Kidney (tissue), 14 donors: ENCODE measurements around the gene GOLPH3L. TPM values are rescaled to one million over a fixed set of nuclear protein-coding genes. Genes with fewer than 3 reads are reported as not detected.

Experiments used
- DNase-seq, 5 donors: peaks; one replicate each; pipeline ENCODE4 v3.0.0-alpha.2; 2013 to 2020
- FAIRE-seq: peaks from 2 replicates; lab custom pipeline; 2012; peaks lifted over from hg19 to GRCh38; lab: Jason Lieb, UNC
- H3K27ac ChIP-seq, 2 donors: one replicate each; pipeline ENCODE4 v1.7.0; 2013; ENCODE audit warnings: low read depth in 2 of 2, low read length in 2 of 2, inconsistent platforms in 1 of 2
- H3K27me3 ChIP-seq: one replicate; pipeline ENCODE4 v1.7.1; 2013; ENCODE audit warnings: low read length, inconsistent platforms; ENCODE audit not compliant: control insufficient read depth, insufficient read depth
- H3K36me3 ChIP-seq, 3 donors: one replicate each; pipeline versions ENCODE4 v1.7.0 to v1.7.1; 2013; ENCODE audit warnings: low read length in 3 of 3, control low read depth in 1 of 3, inconsistent platforms in 1 of 3; ENCODE audit not compliant: insufficient read depth in 3 of 3, control insufficient read depth in 2 of 3
- H3K4me1 ChIP-seq, 3 donors: one replicate each; pipeline versions ENCODE4 v1.7.0 to v1.7.1; 2013; ENCODE audit warnings: low read length in 3 of 3, inconsistent platforms in 1 of 3, low read depth in 1 of 3; ENCODE audit not compliant: control insufficient read depth in 2 of 3, insufficient read depth in 2 of 3
- H3K4me3 ChIP-seq, 3 donors: one replicate each; pipeline versions ENCODE4 v1.7.0 to v1.8.1; 2013; ENCODE audit warnings: low read length in 3 of 3, control low read depth in 1 of 3, inconsistent platforms in 1 of 3
- H3K9ac ChIP-seq, 3 donors: one replicate each; pipeline versions ENCODE4 v1.7.0 to v1.7.1; 2013; ENCODE audit warnings: low read length in 3 of 3, control low read depth in 1 of 3, inconsistent platforms in 1 of 3
- H3K9me3 ChIP-seq, 3 donors: one replicate each; pipeline versions ENCODE4 v1.7.0 to v1.7.1; 2013; ENCODE audit warnings: low read length in 3 of 3, control low read depth in 1 of 3, inconsistent platforms in 1 of 3; ENCODE audit not compliant: control insufficient read depth in 2 of 3, insufficient read depth in 1 of 3
- intact Hi-C: fragments of 100-400 bp; cut with DNase I; formaldehyde crosslinking; loops from one replicate; pipeline ENCODE4 v1.11.1; 2022
- polyA plus RNA-seq: library from polyadenylated mRNA; stranded (reverse); fragments of 350-450 nt; fragmentation: Illumina TruSeq; extraction: RNeasy Lipid Tissue Mini Kit (QIAGEN cat#74804); gene quantifications from one replicate; pipeline ENCODE4 v1.2.3, GENCODE V29; 2014; ENCODE audit warnings: low read depth, low replicate concordance; ENCODE audit not compliant: insufficient read depth
- total RNA-seq: library from RNA; stranded (reverse); fragmentation: NEBNext Ultra II Directional; extraction: Animal tissue kit (Norgen Biotek cat#: 25700); gene quantifications from one replicate; pipeline ENCODE4 v1.2.1, GENCODE V29; 2021
- TF ChIP-seq, protein P1 (sequence below): IDR thresholded peaks from 3 replicates; pipeline ENCODE4 v1.5.1; 2012; ENCODE audit warnings: mild to moderate bottlenecking, moderate library complexity, borderline replicate concordance; ENCODE audit not compliant: insufficient read depth; ENCODE audit errors: extremely low read depth
- donor health status: control.
- donor health status: control.
- donor health status: control.
- donor health status: control.
- donor health status: control.
- donor health status: DM: yes; HTN: yes; CAD: no.
- donor health status: Normal renal cell carcinoma (clear cell type).

The GOLPH3L gene
- total and polyA plus RNA-seq, 2 donors from 2014 or later: 21.1 to 36.1 TPM

DNA sequence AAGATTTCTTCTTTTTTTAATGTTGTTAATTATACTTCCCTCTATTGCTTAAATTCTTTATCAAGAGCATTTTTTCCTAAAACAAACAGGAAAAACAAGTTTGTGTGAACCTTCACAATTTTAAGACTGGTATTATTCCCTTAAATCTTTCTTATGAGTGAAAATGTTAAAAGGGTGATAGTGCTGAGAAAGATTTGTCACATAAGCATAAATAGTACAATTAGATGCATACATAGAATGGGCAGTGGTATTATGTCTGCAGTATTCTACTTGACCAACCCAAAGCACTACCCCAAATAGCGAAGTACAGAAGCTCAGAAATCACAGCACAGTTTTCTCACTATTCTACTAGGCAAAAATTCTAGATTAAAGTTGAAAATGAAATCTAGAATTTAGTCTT is 18.0 kb downstream of the GOLPH3L start:
- Histone ChIP-seq H3K36me3 (no peaks in the 10 kb centered on the region), H3K9ac (no peak overlapping the region), H3K27me3 (no peaks in the 10 kb centered on the region), H3K4me3 (no peak overlapping the region), H3K4me1 (no peaks in the 10 kb centered on the region), H3K27ac (no peak overlapping the region), H3K9me3 (no peaks in the 10 kb centered on the region)
- TF ChIP-seq, protein P1, sequence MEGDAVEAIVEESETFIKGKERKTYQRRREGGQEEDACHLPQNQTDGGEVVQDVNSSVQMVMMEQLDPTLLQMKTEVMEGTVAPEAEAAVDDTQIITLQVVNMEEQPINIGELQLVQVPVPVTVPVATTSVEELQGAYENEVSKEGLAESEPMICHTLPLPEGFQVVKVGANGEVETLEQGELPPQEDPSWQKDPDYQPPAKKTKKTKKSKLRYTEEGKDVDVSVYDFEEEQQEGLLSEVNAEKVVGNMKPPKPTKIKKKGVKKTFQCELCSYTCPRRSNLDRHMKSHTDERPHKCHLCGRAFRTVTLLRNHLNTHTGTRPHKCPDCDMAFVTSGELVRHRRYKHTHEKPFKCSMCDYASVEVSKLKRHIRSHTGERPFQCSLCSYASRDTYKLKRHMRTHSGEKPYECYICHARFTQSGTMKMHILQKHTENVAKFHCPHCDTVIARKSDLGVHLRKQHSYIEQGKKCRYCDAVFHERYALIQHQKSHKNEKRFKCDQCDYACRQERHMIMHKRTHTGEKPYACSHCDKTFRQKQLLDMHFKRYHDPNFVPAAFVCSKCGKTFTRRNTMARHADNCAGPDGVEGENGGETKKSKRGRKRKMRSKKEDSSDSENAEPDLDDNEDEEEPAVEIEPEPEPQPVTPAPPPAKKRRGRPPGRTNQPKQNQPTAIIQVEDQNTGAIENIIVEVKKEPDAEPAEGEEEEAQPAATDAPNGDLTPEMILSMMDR: no peak
- DNase-seq (no peak), FAIRE-seq (no peak)
- intact Hi-C loops: no loop called here

DNA sequence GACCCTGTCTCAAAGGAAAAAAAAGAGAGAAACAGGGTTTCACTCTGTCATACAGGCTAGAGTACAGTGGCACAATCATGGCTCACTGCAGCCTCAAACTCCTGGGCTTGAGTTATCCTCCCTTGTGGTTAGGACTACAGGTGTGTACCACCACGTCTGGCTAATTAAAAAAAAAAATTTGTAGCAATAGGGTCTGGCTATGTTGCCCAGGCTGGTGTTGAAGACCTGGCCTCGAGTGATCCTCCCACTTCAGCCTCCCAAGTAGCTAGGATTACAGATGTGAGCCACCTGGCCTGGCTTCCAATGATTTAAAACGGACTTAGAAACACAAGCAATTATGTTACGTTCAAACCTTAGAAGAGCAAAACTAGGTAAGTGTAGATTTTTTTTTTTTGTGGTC is 22.1 kb downstream of the GOLPH3L start:
- no peaks in the 10 kb centered on the region for H3K27me3 ChIP-seq
- no peak overlapping the region for H3K27ac ChIP-seq
- TF ChIP-seq, protein P1: no peak
- no peaks in the 10 kb centered on the region for H3K9me3 ChIP-seq
- H3K36me3 ChIP-seq: no peaks in the 10 kb centered on the region
- DNase-seq: no peak
- no peak for FAIRE-seq
- no peak overlapping the region for H3K4me3 ChIP-seq
- intact Hi-C loops: no loop called here
- H3K9ac ChIP-seq: no peak overlapping the region
- H3K4me1 ChIP-seq: no peaks in the 10 kb centered on the region

DNA sequence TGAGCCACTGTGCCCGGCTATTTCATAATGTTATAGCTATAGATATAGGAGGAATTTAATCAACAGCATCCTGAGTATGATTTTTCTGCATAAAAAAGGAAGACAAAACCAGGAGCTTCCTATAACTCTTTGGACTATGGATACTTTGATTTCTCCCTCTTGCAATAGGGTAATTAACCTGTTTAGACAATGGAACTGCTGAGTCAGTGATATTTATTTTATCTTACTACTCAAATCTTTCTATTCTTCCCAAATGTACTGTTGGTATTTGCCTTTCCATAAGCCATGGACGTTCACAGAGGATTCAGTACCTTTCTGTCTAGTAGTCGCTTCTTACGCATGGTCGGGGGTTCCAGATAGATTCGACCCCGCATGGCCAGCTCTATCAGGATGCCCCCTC is 33.6 kb downstream of the GOLPH3L start:
- Histone ChIP-seq H3K27ac (no peak overlapping the region), H3K4me3 (no peak overlapping the region), H3K27me3 (no peaks in the 10 kb centered on the region), H3K4me1 (peaks cover 0 to 4% (median 2%) of the 10 kb centered on the region in 3 donors), H3K9ac (no peak overlapping the region), H3K36me3 (peaks cover 0 to 19% (median 4%) of the 10 kb centered on the region in 3 donors), H3K9me3 (no peaks in the 10 kb centered on the region)
- intact Hi-C loops: no loop called here
- no peak for FAIRE-seq
- TF ChIP-seq, protein P1: no peak
- no peak for DNase-seq

DNA sequence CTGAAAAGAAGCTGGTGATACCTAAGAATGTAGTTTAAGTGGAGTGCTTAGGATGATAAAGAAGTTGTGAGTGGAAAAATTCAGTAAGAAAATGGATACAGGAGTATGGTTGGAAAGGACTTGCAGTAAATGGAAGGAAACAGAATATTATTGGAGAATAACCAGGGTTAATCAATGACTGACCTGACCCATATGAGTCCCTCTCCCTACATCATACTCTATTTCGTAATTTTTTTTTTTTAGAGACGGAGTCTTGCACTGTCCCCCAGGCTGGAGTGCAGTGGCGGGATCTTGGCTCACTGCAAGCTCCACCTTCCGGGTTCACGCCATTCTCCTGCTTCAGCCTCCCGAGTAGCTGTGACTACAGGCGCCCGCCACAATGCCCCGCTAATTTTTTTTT is 34.1 kb downstream of the GOLPH3L start:
- Histone ChIP-seq H3K36me3 (peaks cover 0 to 19% (median 4%) of the 10 kb centered on the region in 3 donors), H3K4me1 (peaks cover 0 to 2% (median under 1%) of the 10 kb centered on the region in 3 donors), H3K27me3 (no peaks in the 10 kb centered on the region), H3K9me3 (no peaks in the 10 kb centered on the region), H3K4me3 (no peak overlapping the region), H3K27ac (no peak overlapping the region), H3K9ac (no peak overlapping the region)
- no peak for DNase-seq
- intact Hi-C loops: no loop called here
- TF ChIP-seq, protein P1: no peak
- no peak for FAIRE-seq
